Astrocyte of the cerebellum (primary cell): ENCODE results near the gene OXNAD1.

Experiments
- DNase-seq: peaks from one replicate; pipeline ENCODE4 v3.0.0-alpha.2; 2011; ENCODE audit warnings: low read depth
- H3K4me3 ChIP-seq: 2 replicates; pipeline ENCODE4 v1.5.1; 2011; ENCODE audit warnings: mild to moderate bottlenecking, low read depth, low read length, moderate library complexity
- in situ Hi-C: cut with HindIII; loops from 2 replicates; pipeline ENCODE4 v1.10.0; 2017; ENCODE audit warnings: low sequenced_read_pairs
- TF ChIP-seq, protein P1 (sequence below): IDR thresholded peaks from 2 replicates; pipeline ENCODE4 v1.5.1; 2012; ENCODE audit warnings: low read length, low read depth, moderate library complexity, mild to moderate bottlenecking; ENCODE audit errors: missing control alignments

Gene OXNAD1

DNA sequence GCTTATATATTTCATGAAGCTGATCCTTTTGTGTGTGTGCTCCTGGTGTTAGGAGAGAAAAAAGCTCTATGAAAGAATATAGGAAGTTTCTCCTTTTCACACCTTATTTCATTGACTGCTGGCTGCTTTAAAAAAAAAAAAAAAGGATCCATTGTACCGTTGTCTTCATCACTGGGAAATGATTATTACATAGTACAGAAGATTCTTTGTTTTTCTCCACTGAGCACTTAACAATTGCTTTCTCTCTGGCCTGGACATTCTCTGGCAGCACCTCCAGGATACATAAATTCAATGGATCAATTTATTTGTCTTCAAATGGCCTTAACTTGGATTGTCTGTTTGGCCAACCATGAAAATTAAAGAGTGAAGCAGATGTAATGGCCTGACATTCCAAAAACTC lies 37.4 kb upstream of the OXNAD1 start:
- in situ Hi-C loops: loop anchor here (25.0 kb wide), 1 partner anchor 590 kb away; no protein-coding TSS in a partner anchor
- H3K4me3 ChIP-seq: no peak overlapping the region
- no peak for DNase-seq
- TF ChIP-seq, protein P1, sequence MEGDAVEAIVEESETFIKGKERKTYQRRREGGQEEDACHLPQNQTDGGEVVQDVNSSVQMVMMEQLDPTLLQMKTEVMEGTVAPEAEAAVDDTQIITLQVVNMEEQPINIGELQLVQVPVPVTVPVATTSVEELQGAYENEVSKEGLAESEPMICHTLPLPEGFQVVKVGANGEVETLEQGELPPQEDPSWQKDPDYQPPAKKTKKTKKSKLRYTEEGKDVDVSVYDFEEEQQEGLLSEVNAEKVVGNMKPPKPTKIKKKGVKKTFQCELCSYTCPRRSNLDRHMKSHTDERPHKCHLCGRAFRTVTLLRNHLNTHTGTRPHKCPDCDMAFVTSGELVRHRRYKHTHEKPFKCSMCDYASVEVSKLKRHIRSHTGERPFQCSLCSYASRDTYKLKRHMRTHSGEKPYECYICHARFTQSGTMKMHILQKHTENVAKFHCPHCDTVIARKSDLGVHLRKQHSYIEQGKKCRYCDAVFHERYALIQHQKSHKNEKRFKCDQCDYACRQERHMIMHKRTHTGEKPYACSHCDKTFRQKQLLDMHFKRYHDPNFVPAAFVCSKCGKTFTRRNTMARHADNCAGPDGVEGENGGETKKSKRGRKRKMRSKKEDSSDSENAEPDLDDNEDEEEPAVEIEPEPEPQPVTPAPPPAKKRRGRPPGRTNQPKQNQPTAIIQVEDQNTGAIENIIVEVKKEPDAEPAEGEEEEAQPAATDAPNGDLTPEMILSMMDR: no peak

DNA sequence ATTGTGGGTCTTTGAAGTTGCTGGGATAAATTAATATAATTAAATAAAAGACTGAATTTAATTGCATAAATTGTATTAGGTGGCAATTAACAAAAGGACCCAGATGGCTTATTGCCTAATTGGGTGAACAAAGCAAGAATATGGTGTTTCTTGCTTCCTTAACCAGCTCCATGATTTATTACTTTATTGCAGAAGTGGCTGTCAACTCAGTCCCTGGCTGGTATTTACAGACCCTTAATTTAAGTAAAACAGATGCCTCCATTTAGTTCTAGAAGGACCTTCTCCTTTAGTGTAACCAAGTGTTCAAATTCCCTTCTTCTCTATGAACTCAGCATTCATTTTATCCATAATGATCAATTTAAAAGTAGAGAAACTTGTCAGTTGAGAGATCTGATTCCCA lies 35.3 kb upstream of the OXNAD1 start:
- no peak for DNase-seq
- H3K4me3 ChIP-seq: no peak overlapping the region
- in situ Hi-C loops: loop anchor here (25.0 kb wide), 1 partner anchor 592 kb away; no protein-coding TSS in a partner anchor
- TF ChIP-seq, protein P1: no peak

DNA sequence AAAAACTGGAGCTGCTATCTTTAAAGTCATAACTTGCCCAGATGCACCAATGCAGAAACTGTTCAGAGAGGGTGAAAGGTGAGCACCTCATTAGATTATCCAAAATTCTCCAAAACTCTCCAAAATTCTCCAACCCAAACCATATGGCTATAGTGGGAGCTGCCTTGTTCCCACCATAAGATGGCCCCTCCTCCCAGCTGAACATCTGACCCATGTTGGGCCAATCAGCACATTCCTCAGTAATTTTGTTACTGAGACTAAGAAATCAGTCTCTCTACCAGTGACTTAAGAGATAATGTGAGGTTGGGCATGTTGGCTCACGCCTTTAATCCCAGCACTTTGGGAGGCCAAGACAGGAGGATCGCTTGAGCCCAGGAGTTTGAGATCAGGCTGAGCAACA lies 33.0 kb upstream of the OXNAD1 start:
- in situ Hi-C loops: loop anchor here (25.0 kb wide), 1 partner anchor 595 kb away; no protein-coding TSS in a partner anchor
- H3K4me3 ChIP-seq: no peak overlapping the region

DNA sequence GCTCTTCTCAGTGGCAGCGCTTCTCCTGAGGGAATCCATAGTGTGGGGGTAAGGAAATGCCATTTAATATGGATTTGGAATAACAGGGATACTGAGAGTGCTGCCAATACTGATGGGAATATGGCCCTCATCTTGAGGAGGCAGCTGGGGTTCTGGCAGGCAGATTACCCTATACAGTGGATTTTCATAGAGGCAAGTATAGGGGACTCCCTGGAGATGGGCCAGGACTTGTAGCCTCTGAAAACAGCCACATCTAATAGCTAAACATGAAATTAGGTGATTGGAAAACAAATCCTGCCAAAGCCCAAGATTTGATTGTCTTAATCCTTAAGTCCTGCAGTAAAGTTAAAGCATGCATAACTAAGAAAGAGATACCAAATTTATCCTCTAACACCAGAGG lies 31.2 kb upstream of the OXNAD1 start:
- in situ Hi-C loops: loop anchor here (25.0 kb wide), 1 partner anchor 597 kb away; no protein-coding TSS in a partner anchor
- TF ChIP-seq, protein P1: no peak
- no peak for DNase-seq
- H3K4me3 ChIP-seq: no peak overlapping the region

More for the DNA sequence above, 33.0 kb upstream of the OXNAD1 start:
- TF ChIP-seq, protein P1: no peak
- DNase-seq: no peak

DNA sequence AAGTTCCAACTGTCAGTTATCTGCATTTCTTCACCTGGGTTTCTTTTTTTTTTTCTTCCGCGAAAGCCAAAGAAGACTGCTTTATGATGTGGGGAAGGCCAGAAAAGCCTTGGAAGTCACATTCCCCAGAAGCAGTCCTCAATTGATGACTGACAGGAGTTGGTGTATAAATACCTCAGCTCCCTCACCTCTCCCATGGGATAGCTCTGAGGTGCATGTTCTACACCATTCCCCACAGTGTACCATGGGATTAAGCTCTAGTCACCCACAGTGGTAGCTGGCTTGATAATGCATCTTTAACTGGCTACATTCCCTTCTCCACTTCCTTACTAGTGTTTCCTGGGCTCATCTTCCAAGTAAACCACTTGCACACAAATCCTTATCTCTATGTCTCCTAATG lies 30.7 kb upstream of the OXNAD1 start:
- no peak for DNase-seq
- TF ChIP-seq, protein P1: no peak
- H3K4me3 ChIP-seq: no peak overlapping the region
- in situ Hi-C loops: loop anchor here (25.0 kb wide), 1 partner anchor 597 kb away; no protein-coding TSS in a partner anchor

DNA sequence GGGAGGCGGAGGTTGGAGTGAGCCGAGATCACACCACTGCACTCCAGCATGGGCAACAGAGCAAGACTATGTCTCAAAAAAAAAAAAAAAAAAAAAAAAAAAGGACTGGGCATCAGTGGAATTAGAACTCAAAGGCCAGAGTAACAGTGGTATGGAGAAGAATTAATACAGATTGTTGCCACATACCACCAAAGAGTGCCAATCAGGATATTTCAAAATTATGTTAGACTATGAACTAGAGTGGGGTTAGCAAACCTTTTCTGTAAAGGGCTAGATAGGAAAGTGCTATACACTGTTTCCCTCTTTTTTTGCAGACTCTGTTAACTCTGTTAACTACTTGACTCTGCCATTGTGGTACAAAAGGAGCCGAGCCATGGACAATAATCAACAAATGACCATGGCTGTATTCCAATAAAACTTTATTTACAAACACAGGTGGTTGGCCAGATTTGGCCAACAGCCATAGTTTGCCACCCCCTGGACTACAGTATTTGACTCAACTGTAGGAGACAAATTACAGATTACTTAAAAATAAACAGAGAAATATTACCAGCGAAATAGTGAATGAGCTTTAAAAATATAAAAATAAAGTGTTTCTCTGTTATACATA lies 28.9 kb upstream of the OXNAD1 start:
- H3K4me3 ChIP-seq: no peak overlapping the region
- TF ChIP-seq, protein P1: no peak
- no peak for DNase-seq
- in situ Hi-C loops: loop anchor here (25.0 kb wide), 1 partner anchor 599 kb away; no protein-coding TSS in a partner anchor
